ENCODE results near the gene SLC38A6. TPM values are rescaled to one million over a fixed set of nuclear protein-coding genes. Genes with fewer than 3 reads are reported as not detected.

SLC38A6 gene
- total RNA-seq, 1 experiment from 2014 or later: 28.0 TPM

GRCh38 chr14:60986500-60986899 is 5.5 kb downstream of the SLC38A6 start:
- no TSS peak for BruUV-seq (replicated peaks)
- no peak for TF ChIP-seq CTCF (conservative IDR thresholded peaks at IDR 0.05; ENCODE audit: low read depth, low read length)
- intact Hi-C loops (cut with micrococcal nuclease; ENCODE audit: unreplicated experiment): no loop called here
- Histone ChIP-seq H3K9me3 (ENCODE audit: low read depth, low read length, poor library complexity, severe bottlenecking) (no peaks in the 10 kb centered on the region), H3K4me1 (ENCODE audit: insufficient read depth, low read length, poor library complexity, severe bottlenecking) (peaks cover 17% of the 10 kb centered on the region), H3K36me3 (ENCODE audit: insufficient read depth, low read length, poor library complexity, severe bottlenecking) (peaks cover 32% of the 10 kb centered on the region), H3K27me3 (replicated peaks; ENCODE audit: insufficient read depth, low read depth, low read length, poor library complexity) (no peaks in the 10 kb centered on the region), H3K4me3 (ENCODE audit: low read depth, low read length, poor library complexity, severe bottlenecking) (no peak overlapping the region), H3K27ac (ENCODE audit: low read depth, low read length, poor library complexity, severe bottlenecking) (no peak overlapping the region)
- ChIA-PET CTCF (no interaction called here), POLR2A (ENCODE audit: low non-redundant PET) (no interaction called here)
- no peak for DNase-seq (ENCODE audit: low spot score)

- Histone ChIP-seq H3K4me3 (ENCODE audit: low read depth, low read length, poor library complexity, severe bottlenecking) (no peak overlapping the region), H3K4me1 (ENCODE audit: insufficient read depth, low read length, poor library complexity, severe bottlenecking) (peaks cover 5% of the 10 kb centered on the region), H3K27me3 (replicated peaks; ENCODE audit: insufficient read depth, low read depth, low read length, poor library complexity) (no peaks in the 10 kb centered on the region), H3K9me3 (ENCODE audit: low read depth, low read length, poor library complexity, severe bottlenecking) (no peaks in the 10 kb centered on the region), H3K27ac (ENCODE audit: low read depth, low read length, poor library complexity, severe bottlenecking) (no peak overlapping the region), H3K36me3 (ENCODE audit: insufficient read depth, low read length, poor library complexity, severe bottlenecking) (peaks cover 38% of the 10 kb centered on the region)
- no peak for DNase-seq (ENCODE audit: low spot score)
- CTCF ChIA-PET: no interaction called here
- POLR2A ChIA-PET (ENCODE audit: low non-redundant PET): no interaction called here
- no TSS peak for BruUV-seq (replicated peaks)
- intact Hi-C loops (cut with micrococcal nuclease; ENCODE audit: unreplicated experiment): no loop called here
- TF ChIP-seq CTCF (conservative IDR thresholded peaks at IDR 0.05; ENCODE audit: low read depth, low read length) (no peak), EZH2 (IDR thresholded peaks at IDR 0.05; ENCODE audit: borderline replicate concordance, low read depth, low read length, poor library complexity, severe bottlenecking) (no peak)
These were observed 8.6 kb downstream of the SLC38A6 start for GRCh38 chr14:60989599-60989998.

GRCh38 chr14:60998617-60999016 is 17.6 kb downstream of the SLC38A6 start:
- ChIA-PET CTCF (no interaction called here), POLR2A (ENCODE audit: low non-redundant PET) (no interaction called here)
- Histone ChIP-seq H3K36me3 (ENCODE audit: insufficient read depth, low read length, poor library complexity, severe bottlenecking) (peaks cover 6% of the 10 kb centered on the region), H3K4me1 (ENCODE audit: insufficient read depth, low read length, poor library complexity, severe bottlenecking) (no peaks in the 10 kb centered on the region), H3K4me3 (ENCODE audit: low read depth, low read length, poor library complexity, severe bottlenecking) (no peak overlapping the region), H3K27ac (ENCODE audit: low read depth, low read length, poor library complexity, severe bottlenecking) (no peak overlapping the region), H3K9me3 (ENCODE audit: low read depth, low read length, poor library complexity, severe bottlenecking) (no peaks in the 10 kb centered on the region), H3K27me3 (replicated peaks; ENCODE audit: insufficient read depth, low read depth, low read length, poor library complexity) (no peaks in the 10 kb centered on the region)
- no TSS peak for BruUV-seq (replicated peaks)
- no peak for TF ChIP-seq EZH2 (IDR thresholded peaks at IDR 0.05; ENCODE audit: borderline replicate concordance, low read depth, low read length, poor library complexity, severe bottlenecking)
- TF ChIP-seq CTCF (conservative IDR thresholded peaks at IDR 0.05; ENCODE audit: low read depth, low read length): no peak
- DNase-seq (ENCODE audit: low spot score): no peak
- intact Hi-C loops (cut with micrococcal nuclease; ENCODE audit: unreplicated experiment): no loop called here

Data from A673 (cell line).